Non-pigmented ciliary epithelial cell (primary cell): Measurements from ENCODE around the gene UROC1.

Experiments used
- DNase-seq: peaks from one replicate; pipeline ENCODE4 v3.0.0-alpha.2; 2010; ENCODE audit warnings: low read depth

UROC1 gene

GRCh38 chr3:126478581-126479310 lies 38.8 kb downstream of the UROC1 start:
- no peak for DNase-seq

- no peak for DNase-seq
These were observed 40.6 kb downstream of the UROC1 start for GRCh38 chr3:126477061-126477380.

DNA sequence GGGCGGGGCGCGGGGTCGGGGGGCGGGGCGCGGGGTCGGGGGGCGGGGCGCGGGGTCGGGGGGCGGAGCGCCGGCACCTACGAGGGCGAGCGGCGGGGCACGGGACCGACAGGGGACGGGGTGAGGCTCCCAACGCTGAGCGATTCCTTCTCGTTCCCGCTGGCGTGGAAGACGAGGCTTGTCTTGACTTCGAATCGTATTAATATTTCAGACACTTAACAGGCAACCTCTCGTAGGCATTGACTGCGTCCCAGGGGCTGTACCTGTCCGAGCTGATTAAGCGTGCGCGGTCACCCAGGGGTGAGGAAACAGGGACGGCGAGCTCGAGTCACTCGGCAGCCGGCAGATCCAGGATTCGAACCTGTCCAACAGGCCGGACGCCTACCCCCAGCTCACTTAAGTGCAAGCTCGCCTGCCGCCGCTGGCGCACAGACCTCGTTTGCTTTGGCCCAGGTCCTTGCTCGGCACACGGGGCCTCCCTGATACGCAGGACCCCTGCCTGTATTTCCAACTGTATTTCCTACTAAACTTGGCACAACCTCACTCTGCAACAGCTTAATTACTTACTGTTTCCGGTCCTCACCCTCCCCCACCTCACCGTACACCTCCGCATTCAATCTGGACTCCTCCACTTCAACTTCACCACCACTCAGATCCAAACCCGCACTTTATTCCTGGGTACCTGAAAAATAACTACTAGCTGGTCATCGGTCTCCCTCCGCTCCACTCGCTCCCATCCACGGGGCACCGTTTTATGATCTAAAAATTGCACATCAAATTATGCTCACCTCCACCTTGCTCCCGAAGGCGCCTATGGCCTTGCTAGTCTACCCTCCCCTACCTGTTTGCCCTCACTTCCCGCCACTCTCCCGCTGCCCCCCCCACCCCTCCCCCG lies 41.2 kb downstream of the UROC1 start:
- no peak for DNase-seq

DNA sequence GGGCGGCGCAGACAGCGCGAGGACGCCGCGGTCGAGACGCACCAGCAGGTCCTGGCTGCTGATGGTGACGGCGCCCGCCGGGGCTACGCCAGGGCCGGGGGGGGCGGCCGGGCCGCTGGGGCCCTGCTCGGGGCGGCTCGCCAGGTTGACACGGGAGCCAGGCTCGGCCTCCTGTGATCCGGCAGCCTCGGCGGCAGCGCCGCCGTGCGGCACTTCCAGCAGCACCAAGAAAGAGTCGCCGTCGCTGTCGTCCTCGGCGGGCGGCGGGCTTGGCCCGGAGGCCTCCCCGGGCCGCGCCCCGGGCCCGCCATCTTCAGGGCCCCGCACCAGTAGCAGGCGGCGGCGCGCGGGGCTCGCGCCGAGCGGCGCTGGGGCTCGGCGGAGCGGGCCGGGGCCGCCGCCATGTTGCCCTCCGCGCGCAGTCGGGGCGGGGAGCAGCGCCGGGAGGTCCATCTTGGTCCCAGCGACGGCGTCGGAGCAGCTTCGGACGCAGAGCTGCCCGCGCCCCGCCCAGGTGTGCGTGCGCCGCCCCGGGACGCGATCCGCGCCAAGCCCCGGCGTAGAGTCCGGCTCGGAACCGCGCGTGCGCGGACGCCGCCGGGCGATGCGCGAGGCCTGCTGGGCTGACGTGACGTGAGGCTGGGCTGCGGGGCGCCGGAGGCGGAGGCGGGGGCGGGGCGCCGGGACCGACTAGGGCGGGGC lies 42.0 kb downstream of the UROC1 start, which contains the start of gene ZXDC:
TSS of gene ZXDC (minus strand) at position 479 of the 702 bp plus-strand sequence. CDS start at position 453, 26 bp downstream.
- peak; percentile 45 for DNase-seq

- no peak for DNase-seq
These were observed 42.8 kb downstream of the UROC1 start for GRCh38 chr3:126474498-126475412.

- DNase-seq = no peak
These were observed 44.0 kb downstream of the UROC1 start for GRCh38 chr3:126473292-126474168.

- DNase-seq = peak; percentile 76
These were observed 45.1 kb downstream of the UROC1 start for GRCh38 chr3:126472277-126473006.

DNA sequence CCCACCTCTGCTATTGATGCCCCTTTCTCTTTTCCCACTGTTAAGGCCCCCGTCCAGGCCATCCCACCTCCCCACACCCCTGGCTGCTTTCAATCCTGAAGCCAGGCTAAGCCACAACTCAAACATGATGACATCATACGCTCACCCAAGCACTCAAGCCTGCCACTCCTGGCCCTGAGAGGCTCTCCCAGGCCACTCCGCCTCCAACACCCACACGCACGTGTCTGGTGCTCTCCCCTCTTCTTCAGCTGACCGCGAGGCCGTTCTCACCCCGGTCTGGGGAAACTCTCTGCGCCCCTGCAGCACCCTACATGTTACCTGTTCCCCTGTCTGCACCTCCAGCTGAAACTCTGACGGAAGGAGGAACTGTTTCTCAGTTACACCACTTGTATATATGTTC lies 48.1 kb downstream of the UROC1 start:
- no peak for DNase-seq

GRCh38 chr3:126468028-126468891 lies 49.3 kb downstream of the UROC1 start:
- DNase-seq = no peak

DNA sequence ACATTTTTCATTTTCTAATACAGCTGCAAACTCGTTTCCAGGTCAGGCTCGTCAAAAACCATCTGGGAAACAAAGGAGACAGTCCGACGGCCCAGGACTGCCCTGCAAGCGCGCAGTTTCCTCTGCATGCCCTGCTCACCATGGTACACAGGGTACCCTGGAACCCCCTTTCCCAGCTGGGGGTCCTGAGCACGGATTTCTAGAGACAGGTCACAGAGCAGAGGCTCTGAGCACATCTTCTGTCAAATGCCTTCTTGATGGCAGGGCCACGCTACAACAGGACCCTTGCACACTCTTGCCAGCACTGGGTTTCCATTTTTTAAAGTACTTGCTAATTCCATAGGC lies 50.0 kb downstream of the UROC1 start:
- no peak for DNase-seq

DNA sequence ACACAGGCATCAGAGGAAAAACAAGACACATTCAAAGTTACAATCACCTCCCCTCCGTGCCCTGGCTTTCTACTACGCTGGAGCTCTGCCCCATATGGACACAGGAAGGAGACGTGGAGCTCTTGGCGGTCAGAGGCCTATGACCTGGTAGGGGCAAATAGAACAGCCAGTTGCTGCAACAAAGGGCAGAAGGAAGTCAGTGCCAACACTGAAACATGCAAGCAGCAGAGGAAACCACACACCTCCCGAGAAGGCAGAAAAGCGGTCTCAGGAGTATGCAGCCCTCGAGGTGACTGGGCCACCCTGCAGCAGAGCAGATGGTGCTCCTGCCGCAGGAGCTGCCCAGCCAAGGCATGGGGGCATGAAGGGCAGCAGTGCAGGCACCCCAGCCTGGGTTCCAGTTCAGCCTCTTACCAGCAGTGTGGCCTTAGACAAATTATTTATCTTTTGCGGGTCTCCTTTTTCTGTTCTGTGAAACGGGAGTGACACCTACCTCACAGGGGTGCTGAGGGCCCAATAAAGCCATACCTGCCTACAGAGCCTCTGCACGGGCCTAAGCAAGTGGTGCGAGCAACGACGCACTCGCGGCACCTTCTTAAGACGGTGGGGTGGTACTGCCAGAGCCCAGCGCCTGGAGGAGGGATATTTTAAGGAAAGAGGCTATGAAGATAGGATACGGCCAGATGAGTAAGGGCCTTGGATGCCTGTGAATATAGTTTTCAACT lies 50.5 kb downstream of the UROC1 start:
- DNase-seq = no peak

DNA sequence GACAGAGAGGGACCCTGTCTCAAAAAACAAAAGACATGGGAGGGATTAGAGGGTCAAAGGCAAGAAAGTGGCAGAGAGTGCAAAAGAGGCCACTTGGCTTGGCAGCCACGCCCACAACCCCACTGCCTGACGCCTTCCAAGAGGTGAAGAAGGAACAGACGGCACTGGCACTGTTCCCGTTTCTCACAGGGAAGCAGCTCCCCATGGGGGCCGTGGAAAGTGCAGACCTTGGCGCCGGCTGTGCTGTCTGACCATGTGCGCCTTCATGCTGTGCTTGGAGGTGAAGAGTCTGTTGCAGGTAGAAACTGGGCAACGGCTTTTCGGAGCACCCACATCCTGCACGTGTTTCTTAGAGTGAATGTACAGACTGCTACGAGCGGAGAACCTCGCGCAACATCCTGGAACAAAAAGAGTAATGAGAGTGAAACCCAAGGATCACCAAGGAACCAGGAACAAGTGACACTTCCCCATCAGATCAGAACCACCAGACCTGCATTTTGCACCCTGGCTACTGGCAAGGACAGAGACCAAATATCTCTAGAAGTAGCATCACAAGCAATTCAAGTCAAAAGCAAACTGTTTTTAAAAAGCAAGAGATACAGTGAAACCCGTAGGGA lies 51.5 kb downstream of the UROC1 start:
- DNase-seq = no peak

- no peak for DNase-seq
These were observed 52.6 kb downstream of the UROC1 start for GRCh38 chr3:126464997-126465396.

DNA sequence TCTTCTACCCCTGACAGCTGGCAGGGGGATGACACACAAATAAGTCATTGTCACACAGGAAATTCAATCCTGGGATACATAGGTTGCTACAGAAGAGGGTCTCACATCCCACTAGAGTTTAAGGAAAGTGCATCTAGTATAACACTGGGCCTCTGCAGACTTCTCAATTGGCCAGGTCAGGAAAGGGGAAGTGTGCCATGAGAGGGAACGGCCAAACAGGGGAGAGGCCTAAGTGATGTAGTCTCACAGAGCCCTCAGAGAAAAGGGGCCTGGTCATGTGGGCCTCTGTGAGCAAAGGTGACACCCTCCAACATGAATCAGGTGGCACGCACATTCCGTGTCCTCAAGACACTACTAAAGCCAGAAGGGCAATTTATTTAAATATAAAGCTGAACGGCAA lies 53.1 kb downstream of the UROC1 start:
- DNase-seq = no peak

GRCh38 chr3:126464093-126464492 lies 53.5 kb downstream of the UROC1 start:
- DNase-seq = no peak

DNA sequence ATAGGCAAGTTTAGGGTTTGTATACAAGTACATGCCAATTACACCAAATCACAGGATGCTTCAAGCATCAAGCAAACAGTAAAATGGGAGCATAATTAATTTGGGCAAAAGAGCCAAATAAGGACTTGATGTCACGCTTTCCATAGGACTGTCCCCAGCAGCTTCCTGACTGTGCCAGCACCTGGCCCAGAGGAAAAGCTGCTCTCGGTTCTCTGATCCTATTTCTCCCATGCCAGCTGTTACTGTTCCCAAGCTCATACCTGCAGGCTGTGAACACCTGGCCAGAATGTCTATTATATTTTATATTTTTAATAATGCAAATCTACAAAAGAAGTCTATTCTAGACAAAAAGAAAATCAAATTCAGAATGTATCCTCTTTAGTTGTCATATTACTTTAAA lies 54.1 kb downstream of the UROC1 start:
- no peak for DNase-seq

GRCh38 chr3:126461450-126462070 lies 56.0 kb downstream of the UROC1 start:
- no peak for DNase-seq
